ENCODE measurements around the gene TLR7. TPM values are rescaled to one million over a fixed set of nuclear protein-coding genes. Genes with fewer than 3 reads are reported as not detected.

The TLR7 gene
- total and polyA plus RNA-seq, 2 donors (not counting 3 experiments of a cell fraction or from before 2014, with no cell fraction given), result not detected

DNA sequence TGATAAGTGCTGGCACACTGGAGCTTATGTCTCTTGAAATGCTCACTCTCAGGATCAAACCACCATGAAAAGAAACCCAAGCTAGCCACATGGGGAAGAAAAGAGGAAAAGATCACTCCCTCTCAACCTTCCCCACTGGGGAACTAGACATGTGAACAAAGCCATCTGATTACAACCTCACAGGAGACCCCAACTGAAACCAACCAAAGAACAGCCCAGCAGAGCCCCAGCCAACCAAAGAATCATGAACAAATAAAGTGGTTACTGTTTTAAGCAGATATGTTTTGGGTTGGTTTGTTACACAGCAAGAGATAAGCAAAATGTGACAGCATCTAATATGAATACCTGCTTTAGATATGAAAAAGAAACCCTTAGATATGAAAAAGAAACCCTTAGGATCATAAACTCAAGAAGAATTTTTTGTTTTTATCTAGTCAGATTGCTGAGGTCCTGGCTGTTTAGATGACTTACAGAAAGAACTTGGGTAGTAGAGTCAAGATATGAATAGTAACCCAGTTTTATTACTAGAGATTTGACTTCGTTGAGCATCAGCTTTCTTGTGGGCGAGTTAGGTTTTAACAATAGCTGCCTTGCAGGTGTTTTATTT, 23.7 kb upstream of the TLR7 start:
- H3K79me2 ChIP-seq (ENCODE audit: control insufficient read depth, insufficient read depth, low read length), result no peaks in the 10 kb centered on the region
- DNase-seq (ENCODE audit: low read depth, low spot score), result no peak
- ChIA-PET CTCF (interaction anchor here (1.6 kb wide), 1 partner anchor 29 kb away, joined by 4 read pairs; no protein-coding TSS in a partner anchor), POLR2A (no interaction called here)
- no peaks in the 10 kb centered on the region for H3K36me3 ChIP-seq (ENCODE audit: control insufficient read depth in 2 of 2, extremely low read depth in 1 of 2, insufficient read depth in 2 of 2, low read length in 2 of 2)
- FAIRE-seq, result no peak
- BruUV-seq (replicated peaks), result no TSS peak
- no peak overlapping the region for H3K9ac ChIP-seq (replicated peaks; ENCODE audit: extremely low read depth, insufficient read depth, low read length)
- no peak overlapping the region for H3K4me3 ChIP-seq (replicated peaks in 1 of 3; ENCODE audit: insufficient read depth in 1 of 3, low read depth in 1 of 3, low read length in 3 of 3)
- no peak overlapping the region for H3K27ac ChIP-seq (ENCODE audit: insufficient read depth, low read depth, low read length)
- no peaks in the 10 kb centered on the region for H3K9me1 ChIP-seq (replicated peaks; ENCODE audit: control insufficient read depth, extremely low read depth, insufficient read depth, low read length)
- no peak overlapping the region for H3K4me2 ChIP-seq (ENCODE audit: insufficient read depth, low read length)
- no peak overlapping the region for H2AFZ ChIP-seq (ENCODE audit: low read depth, low read length)
- dilution Hi-C loops (cut with MboI; ENCODE audit: extremely low pct_ligation_motif_present, low sequenced_read_pairs), result no loop called here
- TF ChIP-seq POLR2AphosphoS5 (IDR thresholded peaks at IDR 0.05; ENCODE audit: insufficient read depth, low read depth, low read length) (no peak), JUN (IDR thresholded peaks at IDR 0.05; ENCODE audit: borderline replicate concordance, insufficient read depth, insufficient read length, low read depth) (no peak), EZH2 (IDR thresholded peaks at IDR 0.05; ENCODE audit: borderline replicate concordance, low read depth, low read length, severe bottlenecking) (no peak), POLR2A (IDR thresholded peaks at IDR 0.05; ENCODE audit: low read depth, low read length) (no peak)
- TF ChIP-seq, protein P1, sequence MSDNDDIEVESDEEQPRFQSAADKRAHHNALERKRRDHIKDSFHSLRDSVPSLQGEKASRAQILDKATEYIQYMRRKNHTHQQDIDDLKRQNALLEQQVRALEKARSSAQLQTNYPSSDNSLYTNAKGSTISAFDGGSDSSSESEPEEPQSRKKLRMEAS (IDR thresholded peaks at IDR 0.05; ENCODE audit: insufficient read depth, insufficient read length), result no peak
- TF ChIP-seq, protein P2, sequence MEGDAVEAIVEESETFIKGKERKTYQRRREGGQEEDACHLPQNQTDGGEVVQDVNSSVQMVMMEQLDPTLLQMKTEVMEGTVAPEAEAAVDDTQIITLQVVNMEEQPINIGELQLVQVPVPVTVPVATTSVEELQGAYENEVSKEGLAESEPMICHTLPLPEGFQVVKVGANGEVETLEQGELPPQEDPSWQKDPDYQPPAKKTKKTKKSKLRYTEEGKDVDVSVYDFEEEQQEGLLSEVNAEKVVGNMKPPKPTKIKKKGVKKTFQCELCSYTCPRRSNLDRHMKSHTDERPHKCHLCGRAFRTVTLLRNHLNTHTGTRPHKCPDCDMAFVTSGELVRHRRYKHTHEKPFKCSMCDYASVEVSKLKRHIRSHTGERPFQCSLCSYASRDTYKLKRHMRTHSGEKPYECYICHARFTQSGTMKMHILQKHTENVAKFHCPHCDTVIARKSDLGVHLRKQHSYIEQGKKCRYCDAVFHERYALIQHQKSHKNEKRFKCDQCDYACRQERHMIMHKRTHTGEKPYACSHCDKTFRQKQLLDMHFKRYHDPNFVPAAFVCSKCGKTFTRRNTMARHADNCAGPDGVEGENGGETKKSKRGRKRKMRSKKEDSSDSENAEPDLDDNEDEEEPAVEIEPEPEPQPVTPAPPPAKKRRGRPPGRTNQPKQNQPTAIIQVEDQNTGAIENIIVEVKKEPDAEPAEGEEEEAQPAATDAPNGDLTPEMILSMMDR (IDR thresholded peaks at IDR 0.05; ENCODE audit: extremely low read depth in 1 of 2, insufficient read depth in 1 of 2, low read depth in 1 of 2, low read length in 2 of 2), result no peak
- H3K4me1 ChIP-seq (ENCODE audit: control insufficient read depth, extremely low read depth, insufficient read depth, low read length), result no peaks in the 10 kb centered on the region
- H4K20me1 ChIP-seq (replicated peaks; ENCODE audit: control insufficient read depth, extremely low read depth, insufficient read depth, low read length), result no peaks in the 10 kb centered on the region
- H3K27me3 ChIP-seq (ENCODE audit: control insufficient read depth in 2 of 2, insufficient read depth in 2 of 2, low read length in 2 of 2), result peaks cover 0 to 2% of the 10 kb centered on the region in 2 experiments
- intact Hi-C loops (cut with micrococcal nuclease), result no loop called here
- H3K9me3 ChIP-seq (replicated peaks; ENCODE audit: control insufficient read depth, insufficient read depth, low read length), result no peaks in the 10 kb centered on the region

Data from endothelial cell of umbilical vein (primary cell).